HCT116 (cell line): Measurements from ENCODE around the gene RCL1. TPM values are rescaled to one million over a fixed set of nuclear protein-coding genes. Genes with fewer than 3 reads are reported as not detected.

Experiments used
- ATAC-seq: fragments of 200-7000 bp; cut with Tn5 transposase; 2 replicates; pipeline ENCODE4 v1.9.1; 2020; ENCODE audit warnings: mild to moderate bottlenecking, moderate library complexity
- BruUV-seq: library from RNA; stranded (reverse); fragments of 400-500 nt; replicated peaks from 2 replicates; lab custom pipeline; 2021; lab: Mats Ljungman, UMichigan
- CTCF ChIA-PET: fragments of 300-600 bp; sonication (Branson Sonifier 250); formaldehyde crosslinking; loops from one replicate; lab custom pipeline; 2021; ENCODE audit warnings: antibody characterized with exemption; lab: Charles Lee
- POLR2A ChIA-PET: fragments of 300-600, 350-600 bp; sonication (Branson Sonifier 250); formaldehyde crosslinking; loops from one replicate; lab custom pipeline; 2021; ENCODE audit warnings: antibody characterized with exemption; lab: Charles Lee
- RAD21 ChIA-PET, 2 experiments: fragments of 300-600 bp; sonication (Branson Sonifier 250); formaldehyde crosslinking; loops; one replicate each; lab custom pipeline; 2023; ENCODE audit warnings: low total read pairs in 2 of 2; ENCODE audit not compliant: uncharacterized antibody in 2 of 2, unreplicated experiment in 2 of 2, low non-redundant PET in 1 of 2; lab: Charles Lee
- DNase-seq: peaks from one replicate; pipeline ENCODE4 v3.0.0-alpha.2; 2010; ENCODE audit warnings: low read depth, low spot score
- H2AFZ ChIP-seq: fragments of 200-600 bp; shearing (Covaris generic), sonication (generic); 2 replicates; pipeline ENCODE4 v1.6.1; 2017; ENCODE audit warnings: low read depth, mixed run types, mixed read lengths, antibody characterized with exemption, low read length; ENCODE audit not compliant: poor library complexity, severe bottlenecking
- H3K27ac ChIP-seq: 2 replicates; pipeline ENCODE4 v1.5.1; 2012; ENCODE audit warnings: low read depth, low read length
- H3K27me3 ChIP-seq: fragments of 200-600 bp; sonication (generic); 2 replicates; pipeline ENCODE4 v1.6.1; 2016; ENCODE audit warnings: mixed run types, low read length, mixed read lengths; ENCODE audit not compliant: insufficient read depth
- H3K36me3 ChIP-seq, 2 experiments: fragments of 200-500 bp in 1 of 2; fragments of 200-600 bp in 1 of 2; sonication (Bioruptor generic) in 1 of 2; sonication (generic) in 1 of 2; 2 replicates each; pipeline versions ENCODE4 v1.5.1 to v1.6.1; 2014 to 2016; ENCODE audit warnings: low read length in 2 of 2, inconsistent platforms in 1 of 2, mixed read lengths in 1 of 2, mixed run types in 1 of 2; ENCODE audit not compliant: insufficient read depth in 2 of 2, control insufficient read depth in 1 of 2
- H3K4me1 ChIP-seq, 2 experiments: fragments of 200-600 bp in 1 of 2; sonication (generic) in 1 of 2; 2 replicates each; pipeline versions ENCODE4 v1.5.1 to v1.6.1; 2012 to 2017; ENCODE audit warnings: low read length in 2 of 2, inconsistent platforms in 1 of 2, mild to moderate bottlenecking in 1 of 2, mixed read lengths in 1 of 2, mixed run types in 1 of 2, moderate library complexity in 1 of 2; ENCODE audit not compliant: insufficient read depth in 2 of 2, control insufficient read depth in 1 of 2
- H3K4me2 ChIP-seq: fragments of 200-600 bp; sonication (generic); 2 replicates; pipeline ENCODE4 v1.6.1; 2017; ENCODE audit warnings: mixed run types, low read length, mixed read lengths
- H3K4me3 ChIP-seq, 2 experiments: fragments of 200-600 bp in 1 of 2; sonication (generic) in 1 of 2; replicated peaks in 1 of 2; 2 replicates each; pipeline ENCODE4 v1.5.1; 2011 to 2016; ENCODE audit warnings: low read length in 2 of 2, control low read depth in 1 of 2, low read depth in 1 of 2, mild to moderate bottlenecking in 1 of 2, mixed read lengths in 1 of 2, mixed run types in 1 of 2
- H3K79me2 ChIP-seq: fragments of 200-600 bp; sonication (generic); 2 replicates; pipeline ENCODE4 v1.6.1; 2017; ENCODE audit warnings: mild to moderate bottlenecking, mixed run types, low read length, moderate library complexity, mixed read lengths; ENCODE audit not compliant: insufficient read depth
- H3K9ac ChIP-seq: fragments of 200-600 bp; sonication (generic); 2 replicates; pipeline ENCODE4 v1.6.1; 2016; ENCODE audit warnings: low read length, mixed read lengths
- H3K9me2 ChIP-seq: fragments of 200-600 bp; sonication (generic), shearing (Covaris generic); 2 replicates; pipeline ENCODE4 v1.6.1; 2017; ENCODE audit warnings: mixed run types, mild to moderate bottlenecking, moderate library complexity; ENCODE audit not compliant: insufficient read depth
- H3K9me3 ChIP-seq, 2 experiments: fragments of 200-500 bp in 1 of 2; fragments of 200-600 bp in 1 of 2; sonication (Bioruptor generic) in 1 of 2; sonication (generic) in 1 of 2; 2 replicates each; pipeline ENCODE4 v1.6.1; 2014 to 2017; ENCODE audit warnings: low read length in 2 of 2, mixed read lengths in 2 of 2, inconsistent platforms in 1 of 2, low read depth in 1 of 2, mild to moderate bottlenecking in 1 of 2, mixed run types in 1 of 2, moderate library complexity in 1 of 2; ENCODE audit not compliant: control insufficient read depth in 1 of 2, insufficient read depth in 1 of 2
- H4K20me1 ChIP-seq: fragments of 200-600 bp; sonication (generic), shearing (Covaris generic); 2 replicates; pipeline ENCODE4 v1.6.1; 2017; ENCODE audit warnings: mixed run types, mild to moderate bottlenecking, moderate library complexity; ENCODE audit not compliant: insufficient read depth
- ATF3 ChIP-seq: IDR thresholded peaks from 2 replicates; pipeline ENCODE4 v1.6.1; 2012
- CBX3 ChIP-seq: IDR thresholded peaks from 2 replicates; pipeline ENCODE4 v1.6.1; 2012; ENCODE audit warnings: low read depth
- CEBPB ChIP-seq: IDR thresholded peaks from 2 replicates; pipeline ENCODE4 v1.6.1; 2012; ENCODE audit warnings: low read depth
- CTCF ChIP-seq, 3 experiments: fragments of 200-600 bp in 1 of 3; sonication (generic) in 1 of 3; IDR thresholded peaks in 2 of 3; conservative IDR thresholded peaks in 1 of 3; 2 replicates each; pipeline ENCODE4 v1.5.1; 2012 to 2017; ENCODE audit warnings: low read depth in 2 of 3, low read length in 2 of 3, antibody characterized with exemption in 1 of 3, borderline replicate concordance in 1 of 3, control low read depth in 1 of 3, mild to moderate bottlenecking in 1 of 3, mixed read lengths in 1 of 3, mixed run types in 1 of 3, moderate library complexity in 1 of 3; ENCODE audit not compliant: insufficient read depth in 1 of 3
- EGR1 ChIP-seq: IDR thresholded peaks from 2 replicates; pipeline ENCODE4 v1.6.1; 2012; ENCODE audit warnings: low read depth
- ELF1 ChIP-seq: IDR thresholded peaks from 2 replicates; pipeline ENCODE4 v1.6.1; 2012; ENCODE audit warnings: low read depth, borderline replicate concordance
- EZH2 ChIP-seq: fragments of 200-600 bp; sonication (generic); IDR thresholded peaks from 2 replicates; pipeline ENCODE4 v1.6.1; 2017; ENCODE audit warnings: antibody characterized with exemption, mixed run types
- FOSL1 ChIP-seq: IDR thresholded peaks from 2 replicates; pipeline ENCODE4 v1.6.1; 2012; ENCODE audit warnings: low read depth
- POLR2AphosphoS5 ChIP-seq: IDR thresholded peaks from 2 replicates; pipeline ENCODE4 v1.6.1; 2011; ENCODE audit warnings: mild to moderate bottlenecking, low read depth, low read length, moderate library complexity
- RAD21 ChIP-seq: IDR thresholded peaks from 2 replicates; pipeline ENCODE4 v1.6.1; 2012; ENCODE audit warnings: low read depth, mild to moderate bottlenecking
- REST ChIP-seq: IDR thresholded peaks from 2 replicates; pipeline ENCODE4 v1.6.1; 2012; ENCODE audit warnings: low read depth
- SP1 ChIP-seq: IDR thresholded peaks from 2 replicates; pipeline ENCODE4 v1.6.1; 2012; ENCODE audit warnings: low read depth
- SRF ChIP-seq: IDR thresholded peaks from 2 replicates; pipeline ENCODE4 v1.6.1; 2012; ENCODE audit warnings: low read depth
- TCF7L2 ChIP-seq: IDR thresholded peaks from 2 replicates; pipeline ENCODE4 v1.7.0; 2011; ENCODE audit warnings: borderline replicate concordance, inconsistent platforms; ENCODE audit not compliant: insufficient read depth, insufficient read length; ENCODE audit errors: extremely low read depth
- YY1 ChIP-seq: IDR thresholded peaks from 2 replicates; pipeline ENCODE4 v1.6.1; 2011; ENCODE audit warnings: low read length, low read depth, moderate library complexity, mild to moderate bottlenecking; ENCODE audit not compliant: insufficient replicate concordance; ENCODE audit errors: extremely low read depth
- ZNF274 ChIP-seq: fragments of 200-500 bp; sonication (Bioruptor generic); IDR thresholded peaks from 2 replicates; pipeline ENCODE4 v1.6.1; 2014; ENCODE audit warnings: mild to moderate bottlenecking, low read depth, low read length, inconsistent platforms
- intact Hi-C: fragments of 100-400 bp; cut with micrococcal nuclease; formaldehyde crosslinking; loops from 2 replicates; pipeline ENCODE4 v1.10.0; 2022
- total RNA-seq: library from RNA; stranded (reverse); gene quantifications from one replicate; pipeline ENCODE4 v1.2.1, GENCODE V29; 2021; ENCODE audit not compliant: unreplicated experiment

The RCL1 gene
- total RNA-seq, 1 experiment from 2014 or later: 29.9 TPM

- no TSS peak for BruUV-seq
- intact Hi-C loops: no loop called here
Observed at GRCh38 chr9:4799033-4799430, 6.3 kb downstream of the RCL1 start.

GRCh38 chr9:4799775-4800174, 7.0 kb downstream of the RCL1 start:
- peaks cover 14% of the 10 kb centered on the region; the same call in 1 of the 2 replicates for H4K20me1 ChIP-seq
- intact Hi-C loops: no loop called here
- H3K9me2 ChIP-seq: no peaks in the 10 kb centered on the region
- H3K9ac ChIP-seq: no peak overlapping the region
- CTCF ChIA-PET: no interaction called here
- peaks cover 0 to 7% of the 10 kb centered on the region in 2 experiments; a peak in 1 of 4 replicates for H3K4me1 ChIP-seq
- RAD21 ChIA-PET: no interaction called here
- ATAC-seq (no peak), DNase-seq (no peak)
- H3K4me2 ChIP-seq: no peak overlapping the region
- POLR2A ChIA-PET: no interaction called here
- H3K36me3 ChIP-seq: no peaks in the 10 kb centered on the region; a peak in 1 of 4 replicates
- H3K4me3 ChIP-seq: no peak overlapping the region
- no peak overlapping the region for H3K27ac ChIP-seq
- H2AFZ ChIP-seq: no peak overlapping the region
- no peaks in the 10 kb centered on the region for H3K9me3 ChIP-seq
- H3K79me2 ChIP-seq: peaks cover 99% of the 10 kb centered on the region
- no peaks in the 10 kb centered on the region for H3K27me3 ChIP-seq
- BruUV-seq: no TSS peak
- no peak for TF ChIP-seq REST
- no peak for TF ChIP-seq SRF
- no peak for TF ChIP-seq POLR2AphosphoS5
- TF ChIP-seq EZH2: no peak
- TF ChIP-seq TCF7L2: no peak
- no peak for TF ChIP-seq RAD21
- TF ChIP-seq CEBPB: no peak
- no peak for TF ChIP-seq ZNF274
- no peak for TF ChIP-seq SP1
- TF ChIP-seq CBX3: no peak
- TF ChIP-seq ELF1: no peak
- TF ChIP-seq ATF3: no peak
- TF ChIP-seq YY1: no peak
- TF ChIP-seq EGR1: no peak
- no peak for TF ChIP-seq CTCF (IDR thresholded peaks at IDR 0.05 in 2 of 3, conservative IDR thresholded peaks at IDR 0.05 in 1 of 3; ENCODE audit: borderline replicate concordance in 1 of 3, insufficient read depth in 1 of 3, low read depth in 2 of 3, low read length in 2 of 3)

More at GRCh38 chr9:4799033-4799430, 6.3 kb downstream of the RCL1 start:
- no peak overlapping the region for H3K4me2 ChIP-seq
- H3K27ac ChIP-seq: no peak overlapping the region
- H3K9me3 ChIP-seq: no peaks in the 10 kb centered on the region
- H3K9ac ChIP-seq: no peak overlapping the region
- ChIA-PET POLR2A (no interaction called here), RAD21 (no interaction called here), CTCF (no interaction called here)
- H4K20me1 ChIP-seq: peaks cover 14% of the 10 kb centered on the region; the same call in 1 of the 2 replicates
- no peaks in the 10 kb centered on the region for H3K27me3 ChIP-seq
- H3K36me3 ChIP-seq: no peaks in the 10 kb centered on the region
- no peak overlapping the region for H3K4me3 ChIP-seq
- ATAC-seq: no peak
- TF ChIP-seq YY1: no peak
- no peak for TF ChIP-seq FOSL1
- TF ChIP-seq EZH2: no peak
- no peak for TF ChIP-seq SRF
- no peak for DNase-seq
- H3K9me2 ChIP-seq: no peaks in the 10 kb centered on the region
- H3K79me2 ChIP-seq: peaks cover 99% of the 10 kb centered on the region
- H2AFZ ChIP-seq: no peak overlapping the region
- H3K4me1 ChIP-seq: peaks cover 3 to 10% of the 10 kb centered on the region in 2 experiments; a peak in 2 of 4 replicates
